Lower lobe of right lung (tissue), 2 donors: Measurements from ENCODE around the gene LIPI. TPM values are rescaled to one million over a fixed set of nuclear protein-coding genes. Genes with fewer than 3 reads are reported as not detected.

Experiments
- ATAC-seq, 2 donors: fragments of 200-7000 bp; cut with Tn5 transposase; one replicate each; pipeline ENCODE4 v1.9.1; 2020 to 2022; ENCODE audit warnings: mild to moderate bottlenecking in 2 of 2, moderate library complexity in 2 of 2
- DNase-seq: peaks from one replicate; pipeline ENCODE4 v3.0.0-alpha.2; 2020
- H3K27ac ChIP-seq: fragments of 200-600 bp; one replicate; pipeline ENCODE4 v1.8.0; 2022
- H3K27me3 ChIP-seq: fragments of 200-600 bp; one replicate; pipeline ENCODE4 v1.8.0; 2022; ENCODE audit warnings: low read depth
- H3K36me3 ChIP-seq: fragments of 200-600 bp; one replicate; pipeline ENCODE4 v1.8.0; 2022; ENCODE audit warnings: mild to moderate bottlenecking
- H3K4me1 ChIP-seq: fragments of 200-600 bp; one replicate; pipeline ENCODE4 v1.8.0; 2022
- H3K4me3 ChIP-seq: fragments of 200-600 bp; one replicate; pipeline ENCODE4 v1.8.0; 2022; ENCODE audit warnings: mild to moderate bottlenecking
- H3K9me3 ChIP-seq: fragments of 200-600 bp; one replicate; pipeline ENCODE4 v1.8.0; 2022
- CTCF ChIP-seq: fragments of 200-600 bp; IDR thresholded peaks from one replicate; pipeline ENCODE4 v1.8.0; 2022; ENCODE audit warnings: antibody characterized with exemption, mild to moderate bottlenecking
- intact Hi-C: fragments of 100-400 bp; cut with DNase I; formaldehyde crosslinking; loops from one replicate; pipeline ENCODE4 v1.11.0; 2022
- total RNA-seq: library from RNA; stranded (reverse); fragmentation: NEBNext Ultra II Directional; extraction: Animal tissue kit (Norgen Biotek cat#: 25700); gene quantifications from one replicate; pipeline ENCODE4 v1.2.1, GENCODE V29; 2021
- donor health status: DM: no; HTN: yes; CAD: no; lungs with severe emphysema.

Gene LIPI
- total RNA-seq, 1 donor from 2014 or later: not detected

DNA sequence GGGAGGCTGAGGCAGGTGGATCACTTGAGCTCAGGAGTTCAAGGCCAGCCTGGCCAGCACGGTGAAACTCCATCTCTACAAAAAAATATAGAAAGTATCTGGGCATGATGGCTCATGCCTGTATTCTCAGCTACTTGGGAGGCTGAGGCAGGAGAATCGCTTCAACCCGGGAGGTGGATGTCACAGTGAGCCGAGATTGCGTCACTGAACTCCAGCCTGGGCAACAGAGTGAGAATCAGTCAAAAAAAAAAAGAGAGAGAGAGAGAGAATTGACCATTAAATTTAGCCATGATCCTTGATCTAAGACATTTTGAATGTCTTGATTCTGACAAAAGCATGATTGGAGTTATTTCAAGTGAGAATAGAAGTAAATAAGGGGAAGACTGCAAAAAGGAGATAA is 24.3 kb upstream of the LIPI start:
- H3K27me3 ChIP-seq: no peaks in the 10 kb centered on the region
- TF ChIP-seq CTCF: no peak
- no peak for DNase-seq

DNA sequence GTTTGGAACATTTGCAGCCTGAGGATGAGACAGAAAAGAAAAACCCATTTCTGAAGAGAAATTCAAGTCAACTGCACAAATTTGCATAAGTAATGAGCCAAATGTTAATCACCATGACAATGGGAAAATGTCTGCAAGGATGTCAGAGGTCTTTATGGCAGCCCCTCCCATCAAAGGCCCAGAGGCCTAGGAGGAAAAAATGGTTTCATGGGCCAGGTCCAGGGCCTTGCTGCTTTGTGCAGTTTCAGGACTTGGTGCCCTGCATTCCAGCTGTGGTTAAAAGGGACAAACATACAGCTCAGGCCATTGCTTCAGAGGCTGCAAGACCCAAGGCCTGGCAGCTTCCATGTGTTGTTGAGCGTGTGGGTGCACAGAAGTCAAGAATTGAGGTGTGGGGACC is 18.6 kb upstream of the LIPI start:
- Histone ChIP-seq H3K9me3 (peaks cover 19% of the 10 kb centered on the region), H3K4me1 (no peaks in the 10 kb centered on the region), H3K36me3 (no peaks in the 10 kb centered on the region), H3K27me3 (no peaks in the 10 kb centered on the region), H3K27ac (no peak overlapping the region), H3K4me3 (no peak overlapping the region)
- no peak for DNase-seq
- intact Hi-C loops: no loop called here
- TF ChIP-seq CTCF: no peak
- ATAC-seq: no peak

More for the DNA sequence above, 24.3 kb upstream of the LIPI start:
- Histone ChIP-seq H3K9me3 (peaks cover 2% of the 10 kb centered on the region), H3K27ac (no peak overlapping the region), H3K36me3 (no peaks in the 10 kb centered on the region), H3K4me3 (no peak overlapping the region), H3K4me1 (no peaks in the 10 kb centered on the region)
- ATAC-seq: no peak
- intact Hi-C loops: no loop called here

GRCh38 chr21:14223365-14223764 is 12.6 kb upstream of the LIPI start:
- H3K4me1 ChIP-seq: no peaks in the 10 kb centered on the region
- no peak overlapping the region for H3K4me3 ChIP-seq
- no peaks in the 10 kb centered on the region for H3K27me3 ChIP-seq
- intact Hi-C loops: no loop called here
- H3K36me3 ChIP-seq: no peaks in the 10 kb centered on the region
- no peaks in the 10 kb centered on the region for H3K9me3 ChIP-seq
- DNase-seq (no peak), ATAC-seq (no peak)
- no peak for TF ChIP-seq CTCF
- no peak overlapping the region for H3K27ac ChIP-seq

GRCh38 chr21:14215971-14216641 is 5.4 kb upstream of the LIPI start, which contains the start of gene RBM11:
Gene RBM11 (plus strand): TSS chr21:14216157. CDS start chr21:14216187, 30 bp downstream.
- peak; percentile 86 for DNase-seq
- H3K4me1 ChIP-seq: no peaks in the 10 kb centered on the region
- ATAC-seq: peak; percentile 100
- peak within 1 kb of the TSS; percentile 57 for H3K27ac ChIP-seq
- peak within 1 kb of the TSS; percentile 76 for H3K4me3 ChIP-seq
- intact Hi-C loops: no loop called here
- no peak for TF ChIP-seq CTCF
- H3K27me3 ChIP-seq: peaks cover 7% of the 10 kb centered on the region
- H3K36me3 ChIP-seq: no peaks in the 10 kb centered on the region
- no peaks in the 10 kb centered on the region for H3K9me3 ChIP-seq

- ATAC-seq: no peak
Measured at GRCh38 chr21:14213164-14213563, 2.4 kb upstream of the LIPI start.

More at GRCh38 chr21:14213164-14213563, 2.4 kb upstream of the LIPI start:
- H3K4me3 ChIP-seq: no peak overlapping the region
- H3K4me1 ChIP-seq: no peaks in the 10 kb centered on the region
- no peak for DNase-seq
- no peak for TF ChIP-seq CTCF
- no peaks in the 10 kb centered on the region for H3K36me3 ChIP-seq
- H3K27me3 ChIP-seq: peaks cover 7% of the 10 kb centered on the region
- no peaks in the 10 kb centered on the region for H3K9me3 ChIP-seq
- H3K27ac ChIP-seq: no peak overlapping the region
- intact Hi-C loops: no loop called here
